Left forelimb (tissue), 1 donor: ENCODE results near the gene CHFR.
"Not testable (repeated sequence)": the region's sequence is repeated elsewhere in the genome, so short reads cannot be mapped to it uniquely, and the experiment has no call there.

Experiments
- DNase-seq: peaks from one replicate; pipeline ENCODE4 v3.0.0-alpha.2; 2018; ENCODE audit warnings: low spot score

The CHFR gene

DNA sequence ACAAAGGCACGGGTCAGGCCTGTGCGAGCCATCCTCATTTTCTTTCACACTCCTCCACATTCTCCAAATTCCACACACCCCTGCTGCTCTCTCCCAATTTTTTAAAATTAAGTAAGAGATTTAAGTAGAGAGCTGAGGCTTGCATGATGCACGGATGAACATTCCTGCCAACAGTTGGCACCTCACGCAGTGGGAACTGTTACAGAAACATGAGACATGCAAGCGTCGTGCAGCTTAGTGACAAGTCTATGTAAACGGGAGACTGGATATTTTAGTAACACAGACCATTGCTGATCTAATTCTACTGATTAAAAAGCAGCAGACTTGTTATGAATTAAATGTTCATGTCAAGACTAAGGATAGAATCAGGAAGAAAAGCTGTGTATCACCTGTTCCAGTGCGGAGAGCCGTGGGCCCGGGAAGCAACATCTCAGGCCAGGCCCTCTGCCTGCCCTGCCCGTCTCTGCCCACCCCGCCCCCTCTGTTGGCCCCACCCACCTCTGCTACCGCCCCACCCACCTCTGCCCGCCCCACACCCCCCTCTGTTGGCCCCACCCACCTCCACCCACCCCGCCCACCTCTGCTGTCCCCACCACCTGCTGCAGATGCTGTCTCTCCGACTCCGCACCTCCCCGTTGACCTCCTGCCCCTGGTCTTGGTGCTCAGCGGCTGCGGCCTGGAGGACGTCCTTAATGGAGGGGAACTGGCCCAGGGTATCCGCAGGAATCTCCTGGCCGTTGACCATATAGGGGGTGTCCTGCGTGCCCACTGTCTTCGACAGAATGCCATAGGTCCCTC, 79.9 kb downstream of the CHFR start:
- no peak for DNase-seq

DNA sequence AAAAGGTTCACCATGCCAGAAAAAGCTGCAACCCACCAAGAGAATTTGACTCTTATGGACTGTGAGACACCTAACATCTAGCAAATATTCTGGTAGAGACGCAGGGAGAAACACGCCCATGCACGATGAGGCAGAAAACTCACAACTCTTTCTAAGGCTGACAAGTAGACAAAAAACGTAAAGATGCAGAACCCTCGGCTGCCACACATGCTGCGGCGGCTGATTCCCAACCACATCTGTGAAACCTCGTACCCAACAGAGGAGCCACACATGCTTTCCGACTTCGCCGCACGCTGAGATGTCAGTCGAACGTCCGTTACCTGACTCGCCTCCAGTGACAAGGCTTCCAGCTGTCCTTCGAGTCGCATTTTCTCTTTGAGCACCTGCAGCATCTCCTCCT, 80.5 kb downstream of the CHFR start:
- no peak for DNase-seq

DNA sequence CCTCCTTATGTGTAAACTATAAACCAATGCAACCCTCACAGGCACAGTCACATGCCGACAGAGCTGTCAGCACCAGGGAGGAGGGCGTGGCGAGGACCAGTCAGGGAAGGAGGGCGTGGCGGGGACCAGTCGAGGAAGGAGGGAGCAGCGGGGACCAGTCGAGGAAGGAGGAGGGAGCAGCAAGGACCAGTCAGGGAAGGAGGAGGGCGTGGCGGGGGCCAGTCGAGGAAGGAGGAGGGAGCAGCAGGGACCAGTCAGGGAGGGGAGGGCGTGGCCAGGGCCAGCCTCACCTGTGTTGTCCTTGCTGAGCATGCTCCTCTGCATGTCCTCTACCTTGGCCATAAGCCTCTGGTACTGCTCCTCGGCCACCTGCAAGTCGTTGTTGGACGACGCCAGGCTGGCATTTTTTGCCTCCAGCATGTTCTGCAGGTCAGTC, 83.0 kb downstream of the CHFR start:
- DNase-seq, result no peak

DNA sequence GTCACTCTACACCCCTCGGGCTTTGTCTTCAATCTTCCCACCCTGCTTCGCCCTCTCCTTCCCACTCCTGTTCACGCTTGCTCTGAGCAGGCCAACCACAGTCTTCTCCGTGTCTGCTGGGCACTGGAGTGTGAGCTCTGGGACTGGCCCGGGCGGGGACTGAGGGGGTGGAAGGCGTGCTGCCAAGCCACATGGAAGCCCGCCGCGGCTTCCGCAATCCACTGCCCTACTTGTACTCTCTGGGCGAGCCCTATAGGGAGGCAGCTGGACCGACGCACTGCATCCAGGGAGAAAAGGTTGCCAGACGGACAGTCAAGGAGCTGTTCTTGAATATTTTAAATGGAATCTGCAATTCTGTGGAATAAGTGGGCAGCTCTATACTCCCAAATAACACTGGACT, 83.5 kb downstream of the CHFR start:
- no peak for DNase-seq

DNA sequence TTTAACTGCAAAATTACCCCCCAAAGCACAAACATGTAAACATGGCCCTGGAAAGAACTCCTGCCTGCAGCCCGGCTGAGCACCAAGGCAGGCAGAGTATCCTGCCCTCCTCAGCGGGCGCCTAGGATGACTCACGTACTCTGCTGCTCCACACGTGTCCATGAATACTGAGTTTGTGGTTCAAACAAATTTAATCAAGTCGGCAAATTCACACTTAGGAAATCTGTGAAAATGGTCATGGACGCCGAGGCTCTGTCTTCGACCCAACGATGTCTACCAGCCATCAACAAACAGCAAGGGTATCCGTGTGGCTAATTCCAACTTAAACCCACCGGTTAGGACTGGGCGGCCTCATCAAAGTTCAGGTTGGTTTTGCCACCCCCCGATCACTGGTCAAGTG, 84.3 kb downstream of the CHFR start:
- no peak for DNase-seq

GRCh38 chr12:132801741-132802140, 85.7 kb downstream of the CHFR start:
- DNase-seq, result no peak

- no peak for DNase-seq
Observed at GRCh38 chr12:132798836-132799235, 88.6 kb downstream of the CHFR start.

GRCh38 chr12:132797820-132798570, 89.4 kb downstream of the CHFR start:
- no peak for DNase-seq

GRCh38 chr12:132795847-132796246, 91.6 kb downstream of the CHFR start:
- no peak for DNase-seq

GRCh38 chr12:132791940-132792339, 95.5 kb downstream of the CHFR start:
- not testable (repeated sequence) for DNase-seq

- DNase-seq, result no peak
Observed at GRCh38 chr12:132789099-132789471, 98.3 kb downstream of the CHFR start.

GRCh38 chr12:132788375-132789098, 98.9 kb downstream of the CHFR start:
- DNase-seq, result no peak

DNA sequence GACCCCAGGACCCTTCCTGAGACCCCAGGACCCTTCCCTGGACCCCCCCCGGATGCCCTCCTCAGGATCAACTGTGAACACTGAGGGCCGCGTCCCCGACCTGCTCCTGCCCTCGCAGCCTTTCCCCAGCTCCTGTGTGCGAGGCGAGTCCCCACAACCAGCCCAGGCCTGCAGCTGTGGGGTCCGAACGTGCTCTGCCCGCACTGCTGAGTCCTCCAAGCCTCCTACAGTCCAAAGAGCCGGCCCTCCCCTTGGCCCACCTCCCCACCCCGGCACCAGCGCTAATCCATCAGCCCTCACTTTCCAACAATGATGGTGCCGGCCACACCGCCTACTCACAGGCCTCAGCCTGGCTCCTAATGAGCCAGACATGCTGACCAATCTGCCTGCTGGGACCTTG, 99.5 kb downstream of the CHFR start:
- DNase-seq, result no peak

GRCh38 chr12:132786192-132786591, 101.2 kb downstream of the CHFR start:
- no peak for DNase-seq

GRCh38 chr12:132784580-132784979, 102.8 kb downstream of the CHFR start:
- no peak for DNase-seq

DNA sequence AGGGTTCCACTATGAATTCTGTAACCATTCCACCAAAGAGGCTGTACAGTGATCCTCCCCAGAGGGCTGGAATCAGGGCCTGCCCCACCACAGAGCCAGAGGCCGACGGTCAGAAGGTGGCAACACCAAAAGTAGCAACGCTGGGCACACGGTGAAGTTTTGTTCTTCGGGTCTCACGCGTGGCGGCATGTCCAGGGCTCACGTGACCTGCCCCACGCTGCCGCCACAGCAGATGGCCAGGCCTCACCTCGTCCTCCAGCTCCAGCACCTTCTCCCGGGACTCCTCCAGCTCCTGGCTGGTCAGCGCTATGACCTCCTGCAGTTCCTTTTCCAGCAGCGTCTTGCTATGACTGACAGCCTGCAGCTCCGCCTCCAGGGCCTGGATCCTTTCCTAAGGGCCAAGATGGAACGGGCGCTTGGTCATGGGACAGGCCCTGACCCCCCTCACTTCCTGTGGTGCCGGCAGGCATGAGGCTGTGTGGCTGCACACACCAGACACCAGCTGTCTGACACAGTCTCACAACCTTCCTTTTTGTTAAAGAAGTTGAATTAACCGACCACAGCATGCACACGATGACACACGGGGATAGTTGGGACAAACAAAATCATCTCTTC, 103.4 kb downstream of the CHFR start:
- DNase-seq, result no peak
